ENCODE data around the gene ARHGEF25. TPM values are rescaled to one million over a fixed set of nuclear protein-coding genes. Genes with fewer than 3 reads are reported as not detected.

The ARHGEF25 gene
- total and polyA plus RNA-seq, 7 donors, result 2.9 to 9.2 (median 4.2) TPM

DNA sequence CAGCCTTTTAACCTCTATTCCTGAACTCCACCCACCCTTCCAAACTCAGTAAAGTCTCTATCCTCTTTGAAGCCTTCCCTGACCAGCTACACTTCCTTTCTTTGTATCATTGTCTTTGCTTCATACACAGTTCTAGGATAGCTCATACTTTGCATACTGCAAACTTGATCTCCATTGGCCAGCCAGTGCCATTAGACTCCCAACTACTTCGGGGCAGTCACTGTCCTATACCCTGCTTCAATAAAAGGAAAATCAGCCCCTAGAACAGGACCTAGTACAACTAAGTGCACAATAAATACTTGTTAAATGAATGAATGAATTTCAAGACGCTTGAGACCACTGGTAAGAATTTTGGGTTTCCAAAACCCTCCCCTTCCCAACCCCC, 20.8 kb upstream of the ARHGEF25 start:
- 6 to 20% (median 18%) methylated on average over 2 of the region's 2 CpGs for WGBS, 3 donors
- Histone ChIP-seq H3K27me3 (ENCODE audit: insufficient read depth in 3 of 3, low read length in 2 of 3) (peaks cover under 1 to 7% (median 2%) of the 10 kb centered on the region in 3 donors), H3K27ac (peak overlapping the region; percentile 41), H3K4me3 (peak overlapping the region; percentile 70), H3K4me1 (no peaks in the 10 kb centered on the region), H3K9me3 (no peaks in the 10 kb centered on the region), H3K36me3 (ENCODE audit: insufficient read depth in 1 of 2, low read depth in 1 of 2) (peaks cover 0 to 18% of the 10 kb centered on the region in 2 donors)
- DNase-seq, result no peak
- intact Hi-C loops (cut with DNase I), result no loop called here
- TF ChIP-seq, protein P1, sequence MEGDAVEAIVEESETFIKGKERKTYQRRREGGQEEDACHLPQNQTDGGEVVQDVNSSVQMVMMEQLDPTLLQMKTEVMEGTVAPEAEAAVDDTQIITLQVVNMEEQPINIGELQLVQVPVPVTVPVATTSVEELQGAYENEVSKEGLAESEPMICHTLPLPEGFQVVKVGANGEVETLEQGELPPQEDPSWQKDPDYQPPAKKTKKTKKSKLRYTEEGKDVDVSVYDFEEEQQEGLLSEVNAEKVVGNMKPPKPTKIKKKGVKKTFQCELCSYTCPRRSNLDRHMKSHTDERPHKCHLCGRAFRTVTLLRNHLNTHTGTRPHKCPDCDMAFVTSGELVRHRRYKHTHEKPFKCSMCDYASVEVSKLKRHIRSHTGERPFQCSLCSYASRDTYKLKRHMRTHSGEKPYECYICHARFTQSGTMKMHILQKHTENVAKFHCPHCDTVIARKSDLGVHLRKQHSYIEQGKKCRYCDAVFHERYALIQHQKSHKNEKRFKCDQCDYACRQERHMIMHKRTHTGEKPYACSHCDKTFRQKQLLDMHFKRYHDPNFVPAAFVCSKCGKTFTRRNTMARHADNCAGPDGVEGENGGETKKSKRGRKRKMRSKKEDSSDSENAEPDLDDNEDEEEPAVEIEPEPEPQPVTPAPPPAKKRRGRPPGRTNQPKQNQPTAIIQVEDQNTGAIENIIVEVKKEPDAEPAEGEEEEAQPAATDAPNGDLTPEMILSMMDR (IDR thresholded peaks at IDR 0.05), result no peak
- ATAC-seq, result no peak

DNA sequence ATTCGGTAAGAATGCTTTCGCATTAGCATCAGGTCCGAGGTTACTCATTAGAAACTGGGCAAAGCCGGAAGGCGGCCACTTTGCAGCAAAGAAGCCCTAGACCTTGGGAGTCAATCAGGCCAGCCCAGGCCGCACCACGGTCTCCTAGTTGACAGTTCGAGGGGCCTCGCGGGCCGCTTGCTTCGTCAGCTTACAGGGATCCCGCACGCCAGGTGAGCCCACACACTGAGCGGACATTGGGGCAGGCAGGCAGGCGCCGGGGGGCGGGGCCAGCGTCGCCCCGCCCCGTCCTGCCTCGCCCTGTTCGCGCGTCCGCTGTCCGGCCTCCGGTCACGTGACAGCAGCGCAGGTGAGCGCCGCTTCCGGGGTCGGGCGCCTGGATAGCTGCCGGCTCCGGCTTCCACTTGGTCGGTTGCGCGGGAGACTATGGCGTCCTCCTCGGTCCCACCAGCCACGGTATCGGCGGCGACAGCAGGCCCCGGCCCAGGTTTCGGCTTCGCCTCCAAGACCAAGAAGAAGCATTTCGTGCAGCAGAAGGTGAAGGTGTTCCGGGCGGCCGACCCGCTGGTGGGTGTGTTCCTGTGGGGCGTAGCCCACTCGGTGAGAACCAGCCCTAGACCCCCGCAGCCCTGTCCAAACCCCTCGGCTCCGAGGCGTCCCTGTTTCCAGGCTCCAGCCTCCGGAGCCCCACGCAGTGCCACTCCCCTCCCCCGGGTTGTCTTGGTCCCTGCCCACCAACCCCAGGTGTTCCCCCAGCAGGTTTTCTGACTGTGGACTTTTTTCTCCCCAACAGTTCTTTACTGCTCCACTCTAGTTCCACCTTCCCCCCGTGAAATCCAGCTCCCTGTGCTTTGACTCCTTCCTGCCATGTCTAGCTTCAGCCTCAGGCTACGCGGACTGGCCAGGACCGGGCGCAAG, 20.1 kb upstream of the ARHGEF25 start, which contains the start of gene PIP4K2C:
TSS of gene PIP4K2C (plus strand) at position 329 of the 918 bp plus-strand sequence. CDS start at position 427, 98 bp downstream.
- Histone ChIP-seq H3K27ac (peak within 1 kb of the TSS; percentile 41), H3K4me3 (peak within 1 kb of the TSS; percentile 70), H3K9me3 (no peaks in the 10 kb centered on the region), H3K4me1 (no peaks in the 10 kb centered on the region), H3K36me3 (ENCODE audit: insufficient read depth in 1 of 2, low read depth in 1 of 2) (peaks cover 0 to 25% of the 10 kb centered on the region in 2 donors), H3K27me3 (ENCODE audit: insufficient read depth in 3 of 3, low read length in 2 of 3) (peaks cover 0 to 7% (median 2%) of the 10 kb centered on the region in 3 donors)
- ATAC-seq, result peak; percentile 97 to 99 (median 99)
- TF ChIP-seq, protein P1 (IDR thresholded peaks at IDR 0.05), result no peak
- 1% methylated on average over 64 to 69 of the region's 69 CpGs for WGBS, 3 donors
- intact Hi-C loops (cut with DNase I), result no loop called here
- peak; percentile 74 to 81 for DNase-seq

DNA sequence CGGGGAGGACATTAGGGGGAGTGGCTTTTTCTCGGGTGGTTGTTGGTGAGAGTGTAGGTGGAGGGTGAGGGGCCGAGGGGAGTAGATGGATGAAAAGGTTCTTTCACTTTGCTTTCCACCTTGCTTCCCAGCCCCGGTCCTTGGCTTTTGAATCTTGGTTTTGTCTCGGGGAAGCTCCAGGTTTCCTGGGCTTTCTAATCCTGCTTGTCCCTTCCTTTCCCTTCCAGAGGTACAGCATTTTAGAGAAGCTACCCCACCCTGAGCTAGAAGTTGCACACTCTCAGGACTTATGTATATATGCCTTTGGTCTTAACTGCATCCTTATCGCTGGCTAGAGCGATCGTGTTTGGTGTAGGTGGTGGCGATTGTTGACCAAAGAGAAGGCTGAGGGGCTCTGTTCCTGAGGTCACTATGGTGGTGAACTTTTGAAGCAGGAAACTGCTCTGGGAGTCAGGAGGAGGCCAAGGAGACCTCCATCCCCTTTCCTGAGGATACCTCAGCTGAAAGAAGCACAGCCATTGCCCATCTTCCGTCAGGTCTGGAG, 19.4 kb upstream of the ARHGEF25 start:
- WGBS, 3 donors, result 40 to 41% (median 41%) methylated on average over 10 of the region's 10 CpGs
- Histone ChIP-seq H3K4me1 (no peaks in the 10 kb centered on the region), H3K36me3 (ENCODE audit: insufficient read depth in 1 of 2, low read depth in 1 of 2) (peaks cover 2 to 28% of the 10 kb centered on the region in 2 donors), H3K4me3 (peak overlapping the region; percentile 70), H3K27ac (no peak overlapping the region), H3K9me3 (no peaks in the 10 kb centered on the region), H3K27me3 (ENCODE audit: insufficient read depth in 3 of 3, low read length in 2 of 3) (peaks cover 0 to 7% (median 2%) of the 10 kb centered on the region in 3 donors)
- DNase-seq (no peak), ATAC-seq (no peak)
- TF ChIP-seq, protein P1 (IDR thresholded peaks at IDR 0.05), result no peak
- intact Hi-C loops (cut with DNase I), result no loop called here

DNA sequence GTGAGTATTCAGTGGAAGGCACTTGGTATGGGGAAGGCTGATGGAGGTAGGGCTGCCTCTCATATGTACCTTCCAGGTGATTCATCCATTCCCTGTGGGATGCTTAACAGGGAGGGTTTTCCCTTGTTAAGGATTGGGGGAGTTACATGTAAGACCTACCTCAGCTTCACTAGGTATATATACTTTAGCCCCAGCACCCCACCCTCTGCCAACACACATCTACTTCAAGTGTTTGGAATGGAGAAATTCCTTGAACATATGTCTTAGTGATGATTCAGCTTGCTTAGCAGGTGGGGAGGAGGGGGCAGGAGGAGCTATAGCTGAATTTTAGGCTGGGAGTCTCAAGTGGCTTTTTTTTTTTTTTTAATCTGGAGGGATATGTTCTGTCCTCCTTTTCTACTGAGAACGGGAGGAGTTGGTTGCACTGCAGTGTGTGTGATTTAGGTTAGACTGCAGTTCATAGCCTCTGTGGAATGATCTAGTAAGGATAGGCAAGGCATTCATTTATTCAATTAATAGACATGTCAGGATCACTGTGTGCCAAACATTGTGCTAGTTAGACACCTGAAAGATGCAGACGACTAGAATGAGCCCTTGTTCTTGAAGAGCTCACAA, 18.6 kb upstream of the ARHGEF25 start:
- ATAC-seq (no peak), DNase-seq (no peak)
- no peak overlapping the region for H3K4me3 ChIP-seq
- no peaks in the 10 kb centered on the region for H3K9me3 ChIP-seq
- H3K4me1 ChIP-seq, result no peaks in the 10 kb centered on the region
- 65 to 80% (median 71%) methylated on average over 2 of the region's 2 CpGs for WGBS, 3 donors
- TF ChIP-seq, protein P1 (IDR thresholded peaks at IDR 0.05), result no peak
- H3K27ac ChIP-seq, result no peak overlapping the region
- H3K27me3 ChIP-seq (ENCODE audit: insufficient read depth in 3 of 3, low read length in 2 of 3), result peaks cover 0 to 7% (median 2%) of the 10 kb centered on the region in 3 donors
- intact Hi-C loops (cut with DNase I), result no loop called here
- H3K36me3 ChIP-seq (ENCODE audit: insufficient read depth in 1 of 2, low read depth in 1 of 2), result peaks cover 2 to 36% of the 10 kb centered on the region in 2 donors

Measured in psoas muscle (tissue), 8 donors.